Epidermal melanocyte (primary cell): ENCODE data around the gene RNF32.
"Not testable (repeated sequence)": the region's sequence is repeated elsewhere in the genome, so short reads cannot be mapped to it uniquely, and the experiment has no call there.

Source experiments
- DNase-seq: peaks from one replicate; pipeline ENCODE4 v3.0.0; 2011; ENCODE audit warnings: low spot score; ENCODE audit not compliant: insufficient read length

The RNF32 gene

GRCh38 chr7:156673902-156674301 is 33.3 kb downstream of the RNF32 start:
- no peak for DNase-seq

GRCh38 chr7:156675721-156676120 is 35.1 kb downstream of the RNF32 start:
- DNase-seq: no peak

DNA sequence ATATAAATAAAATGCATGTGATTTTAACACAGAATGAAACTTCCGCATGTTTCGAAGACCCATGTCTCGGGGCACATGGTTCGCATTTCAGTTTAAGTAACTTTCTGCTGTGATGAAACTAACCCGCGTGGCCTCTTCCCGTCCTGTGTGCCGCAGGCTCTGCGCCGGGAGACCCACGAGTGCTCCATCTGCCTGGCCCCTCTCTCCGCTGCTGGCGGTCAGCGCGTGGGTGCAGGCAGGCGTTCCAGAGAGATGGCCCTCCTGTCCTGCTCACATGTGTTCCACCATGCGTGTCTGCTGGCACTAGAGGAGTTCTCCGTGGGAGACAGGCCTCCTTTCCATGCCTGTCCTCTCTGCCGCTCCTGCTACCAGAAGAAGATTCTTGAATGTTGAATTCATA is 35.7 kb downstream of the RNF32 start:
- no peak for DNase-seq

GRCh38 chr7:156677374-156678054 is 36.9 kb downstream of the RNF32 start:
- no peak for DNase-seq

DNA sequence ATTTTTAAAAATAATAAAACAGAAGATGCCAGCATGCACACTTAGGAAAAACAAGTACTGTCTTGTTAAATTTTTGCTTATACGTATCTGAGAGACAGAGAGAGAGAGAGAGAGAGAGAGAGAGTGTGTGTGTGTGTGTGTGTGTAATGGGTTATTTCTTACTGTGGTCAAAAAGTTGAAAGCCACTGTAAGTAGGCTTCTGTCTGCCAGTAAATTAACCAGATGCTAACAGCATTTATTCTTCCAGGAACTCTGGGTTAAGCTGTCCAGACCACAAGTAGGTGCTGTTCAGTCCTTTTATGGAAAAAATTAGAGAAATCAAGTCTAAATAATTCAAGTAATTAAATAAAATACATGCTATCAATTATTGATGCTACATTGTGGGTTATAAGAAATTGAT is 39.7 kb downstream of the RNF32 start:
- DNase-seq: no peak

- DNase-seq: no peak
Observed at GRCh38 chr7:156682928-156683327, 42.4 kb downstream of the RNF32 start.

GRCh38 chr7:156684251-156684650 is 43.7 kb downstream of the RNF32 start:
- no peak for DNase-seq

GRCh38 chr7:156684661-156685060 is 44.1 kb downstream of the RNF32 start:
- no peak for DNase-seq

- no peak for DNase-seq
Observed at GRCh38 chr7:156691764-156692163, 51.2 kb downstream of the RNF32 start.

DNA sequence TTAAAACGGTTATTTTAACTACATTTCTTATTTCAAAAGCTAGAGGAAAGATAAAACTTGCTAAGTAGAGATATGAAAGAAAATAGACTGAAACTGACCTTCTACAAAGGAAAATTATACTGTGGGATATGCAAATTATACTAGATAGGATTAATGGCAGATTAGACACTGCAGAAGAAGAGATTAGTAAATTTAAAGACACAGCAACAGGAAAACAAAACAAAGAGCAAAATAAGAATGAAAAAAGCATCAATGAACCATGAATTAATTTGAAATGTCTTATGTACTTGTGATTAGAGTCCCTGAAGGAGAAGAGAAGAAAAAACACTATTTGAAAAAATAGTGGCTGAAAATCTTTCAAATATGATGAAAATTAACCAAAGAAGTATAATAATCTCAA is 52.3 kb downstream of the RNF32 start:
- no peak for DNase-seq

GRCh38 chr7:156693627-156694026 is 53.1 kb downstream of the RNF32 start:
- no peak for DNase-seq

- DNase-seq: not testable (repeated sequence)
Observed at GRCh38 chr7:156697283-156697682, 56.7 kb downstream of the RNF32 start.

- DNase-seq: not testable (repeated sequence)
Observed at GRCh38 chr7:156698512-156698911, 57.9 kb downstream of the RNF32 start.

DNA sequence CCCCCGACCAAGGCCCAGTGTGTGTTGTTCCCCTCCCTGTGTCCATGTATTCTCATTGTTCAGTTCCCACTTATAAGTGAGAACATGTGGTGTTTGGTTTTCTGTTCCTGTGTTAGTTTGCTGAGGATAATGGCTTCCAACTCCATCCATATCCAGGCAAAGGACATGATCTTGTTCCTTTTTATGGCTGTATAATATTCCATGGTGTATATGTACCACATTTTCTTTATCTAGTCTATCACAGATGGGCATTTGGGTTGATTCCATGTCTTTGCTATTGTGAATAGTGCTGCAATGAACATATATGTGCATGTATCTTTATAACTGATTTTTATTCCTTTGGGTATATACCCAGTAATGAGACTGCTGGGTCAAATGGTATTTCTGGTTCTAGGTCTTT is 61.2 kb downstream of the RNF32 start:
- not testable (repeated sequence) for DNase-seq

- DNase-seq: no peak
Observed at GRCh38 chr7:156702399-156702798, 61.8 kb downstream of the RNF32 start.

GRCh38 chr7:156703209-156703608 is 62.6 kb downstream of the RNF32 start:
- DNase-seq: no peak

- no peak for DNase-seq
Observed at GRCh38 chr7:156703773-156704482, 63.4 kb downstream of the RNF32 start.

DNA sequence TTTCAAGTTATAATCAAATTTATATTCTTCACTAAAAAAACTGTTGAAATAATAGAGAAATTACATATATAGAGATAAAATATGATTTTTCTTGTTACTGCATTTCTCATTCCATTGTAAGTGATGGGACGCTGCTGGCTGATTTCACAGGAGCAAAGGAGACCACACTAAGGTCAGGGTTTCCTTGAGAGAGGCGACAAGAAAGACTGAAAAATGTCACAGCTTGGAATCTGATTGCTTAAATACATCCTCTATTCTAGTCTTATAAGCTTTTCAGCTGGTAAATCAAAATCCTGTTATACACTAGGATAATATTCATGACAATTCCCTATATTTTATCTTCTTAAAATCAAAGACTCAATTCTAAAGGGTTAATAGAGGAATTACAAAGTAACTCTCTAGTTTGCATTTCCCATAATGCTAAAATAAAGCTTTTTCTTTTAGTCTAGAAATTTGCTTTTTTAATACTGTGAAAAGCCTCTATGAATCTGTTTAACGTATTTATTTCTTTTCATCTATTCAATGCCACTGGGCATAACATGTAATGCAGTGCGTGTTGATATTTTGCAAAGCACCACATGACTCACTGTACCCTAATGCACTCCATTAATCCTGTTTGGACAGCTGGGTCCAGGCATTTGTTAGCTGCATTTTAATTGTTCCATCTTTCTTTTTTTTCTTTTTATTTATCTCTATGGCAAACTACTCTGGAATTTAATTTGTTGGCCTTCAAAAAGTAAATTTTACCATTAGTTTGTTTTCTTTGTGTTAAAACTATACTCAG is 81.7 kb downstream of the RNF32 start:
- no peak for DNase-seq

DNA sequence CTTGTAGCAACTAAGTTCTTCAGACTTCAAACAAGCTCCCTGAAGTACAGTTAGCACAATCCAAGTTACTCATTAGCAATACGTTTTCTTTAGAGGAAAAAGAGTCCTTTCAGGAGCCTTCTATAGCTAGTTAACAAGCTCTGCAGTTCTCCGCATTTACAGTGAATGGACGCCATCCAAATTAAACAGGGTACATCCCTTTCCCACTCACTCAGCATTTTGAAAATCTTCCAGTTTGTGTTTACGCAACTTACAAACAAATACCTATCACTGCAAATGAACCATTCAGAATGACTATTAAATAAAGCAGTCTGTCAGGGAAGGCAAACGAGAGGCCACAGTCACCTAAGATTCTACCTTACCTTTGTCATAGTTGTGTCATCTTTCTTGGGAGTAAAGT is 84.5 kb downstream of the RNF32 start:
- DNase-seq: no peak

DNA sequence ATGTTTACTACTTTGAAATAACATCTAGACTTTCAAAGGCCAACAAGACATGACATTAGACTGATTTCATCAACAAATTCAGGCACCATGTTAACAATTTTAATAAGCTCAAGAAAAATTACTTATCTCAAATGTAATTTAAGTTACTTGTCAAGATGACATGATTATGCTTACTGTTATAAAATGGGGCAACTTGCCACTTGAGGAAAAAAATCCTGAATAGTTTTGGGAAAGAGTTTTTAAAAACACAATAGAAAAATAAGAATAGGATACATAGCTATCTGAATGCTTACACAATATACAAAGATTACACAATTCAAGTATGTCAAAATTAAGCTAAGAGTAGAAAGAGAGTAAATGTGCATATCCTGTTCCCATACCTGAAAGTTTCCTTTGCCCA is 85.4 kb downstream of the RNF32 start:
- DNase-seq: no peak
